ENCODE data around the gene LIM2. TPM values are rescaled to one million over a fixed set of nuclear protein-coding genes. Genes with fewer than 3 reads are reported as not detected.
"Not testable (repeated sequence)": the region's sequence is repeated elsewhere in the genome, so short reads cannot be mapped to it uniquely, and the experiment has no call there.

Gene LIM2
- under 1 TPM; 0.36 to 0.64 TPM for total RNA-seq

DNA sequence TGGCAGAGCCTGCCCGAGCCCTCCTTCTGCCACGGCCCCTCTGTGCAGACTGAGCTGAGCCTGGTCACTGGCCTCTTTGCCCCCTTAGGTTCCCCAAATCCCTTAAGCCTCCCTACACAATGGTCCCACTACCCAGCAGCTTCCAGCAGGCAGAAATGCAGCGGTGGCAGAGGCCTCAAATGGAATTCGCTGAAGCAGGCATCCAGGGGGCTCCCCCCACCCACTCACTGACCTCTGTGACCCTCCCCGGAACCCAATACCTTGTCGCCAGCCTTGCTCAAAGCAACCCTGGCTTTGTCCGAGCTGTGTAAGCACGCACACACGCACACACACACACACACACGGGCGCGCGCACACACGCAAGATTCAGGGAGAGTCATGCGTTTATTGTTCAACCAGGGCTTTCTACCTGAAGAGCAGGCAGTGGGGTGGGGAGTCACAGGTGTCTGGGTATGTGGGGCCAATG is at the start of gene LIM2:
Gene LIM2 (minus strand): TSS at position 51 of the 466 bp plus-strand sequence. CDS start 531 bp downstream, outside the sequence.
- H3K27ac Mint-ChIP-seq, result no peak within 1 kb of the TSS

DNA sequence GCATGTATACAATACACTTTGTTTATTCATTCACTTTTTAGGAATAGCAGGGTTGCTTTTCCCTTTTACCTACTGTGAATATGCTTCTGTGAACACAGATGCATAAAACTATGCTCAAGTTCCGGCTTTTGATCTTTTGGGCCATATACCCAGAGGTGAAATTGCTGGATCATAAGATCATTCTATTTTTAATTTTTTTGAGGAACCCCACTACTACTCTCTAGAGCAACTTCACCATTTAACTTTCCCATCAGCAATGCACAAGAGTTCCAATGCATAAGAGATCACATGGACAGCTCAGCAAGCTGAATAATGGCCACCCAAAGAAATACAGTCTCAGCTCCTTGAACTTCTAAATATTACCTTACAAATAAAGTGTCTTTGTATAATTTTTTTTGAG is 46.7 kb upstream of the LIM2 start:
- H3K9me3 Mint-ChIP-seq, result no peaks in the 10 kb centered on the region
- ChIA-PET POLR2A (no interaction called here), CTCF (interaction anchor here (0.6 to 1.4 kb wide), 2 partner anchors 13 to 36 kb away, joined by 3 to 6 read pairs; no protein-coding TSS in a partner anchor)
- peaks cover 5% of the 10 kb centered on the region for H3K27me3 Mint-ChIP-seq
- H3K4me3 Mint-ChIP-seq, result no peak overlapping the region
- H3K27ac Mint-ChIP-seq, result no peak overlapping the region
- H3K36me3 Mint-ChIP-seq, result no peaks in the 10 kb centered on the region
- intact Hi-C loops (cut with micrococcal nuclease), result no loop called here
- peaks cover 19% of the 10 kb centered on the region for H3K4me1 Mint-ChIP-seq (ENCODE audit: low read depth)
- DNase-seq, result no peak

More for the DNA sequence above, at the start of gene LIM2:
- no peaks in the 10 kb centered on the region for H3K36me3 Mint-ChIP-seq
- CTCF ChIA-PET, result interaction anchor here (0.6 kb wide), 1 partner anchor 34 kb away, joined by 3 read pairs; no protein-coding TSS in a partner anchor
- no peaks in the 10 kb centered on the region for H3K9me3 Mint-ChIP-seq
- POLR2A ChIA-PET, result no interaction called here
- peaks cover 2% of the 10 kb centered on the region for H3K27me3 Mint-ChIP-seq
- DNase-seq, result peak; percentile 35
- intact Hi-C loops (cut with micrococcal nuclease), result no loop called here
- no peak within 1 kb of the TSS for H3K4me3 Mint-ChIP-seq
- H3K4me1 Mint-ChIP-seq (ENCODE audit: low read depth), result peaks cover 9% of the 10 kb centered on the region

DNA sequence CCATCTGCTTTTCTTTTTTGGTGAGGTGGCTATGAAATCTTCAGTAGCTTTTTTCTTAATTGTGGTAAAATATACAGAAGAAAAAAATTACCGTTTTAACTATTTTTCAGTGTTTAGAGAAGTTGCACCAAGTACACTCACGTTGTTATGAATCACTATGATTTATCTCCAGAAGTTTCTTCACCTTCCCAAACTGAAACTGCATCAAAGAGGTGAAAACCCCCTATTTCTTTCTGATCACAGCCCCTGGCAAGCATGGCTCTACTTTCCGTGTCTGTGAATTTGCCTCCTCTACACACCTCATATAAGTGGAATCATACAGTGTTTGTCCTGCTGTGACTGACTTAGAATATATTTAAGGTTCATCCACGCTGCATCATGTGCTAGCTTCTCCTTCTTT is 45.3 kb upstream of the LIM2 start:
- no peak for DNase-seq
- Mint-ChIP-seq H3K27ac (no peak overlapping the region), H3K9me3 (no peaks in the 10 kb centered on the region), H3K4me1 (ENCODE audit: low read depth) (peaks cover 5% of the 10 kb centered on the region), H3K36me3 (no peaks in the 10 kb centered on the region), H3K27me3 (peaks cover 5% of the 10 kb centered on the region), H3K4me3 (no peak overlapping the region)
- POLR2A ChIA-PET, result no interaction called here
- CTCF ChIA-PET, result interaction anchor here (0.6 to 1.7 kb wide), 4 partner anchors 8 to 82 kb away, joined by 3 to 6 read pairs (median 4); no protein-coding TSS in a partner anchor
- intact Hi-C loops (cut with micrococcal nuclease), result no loop called here

DNA sequence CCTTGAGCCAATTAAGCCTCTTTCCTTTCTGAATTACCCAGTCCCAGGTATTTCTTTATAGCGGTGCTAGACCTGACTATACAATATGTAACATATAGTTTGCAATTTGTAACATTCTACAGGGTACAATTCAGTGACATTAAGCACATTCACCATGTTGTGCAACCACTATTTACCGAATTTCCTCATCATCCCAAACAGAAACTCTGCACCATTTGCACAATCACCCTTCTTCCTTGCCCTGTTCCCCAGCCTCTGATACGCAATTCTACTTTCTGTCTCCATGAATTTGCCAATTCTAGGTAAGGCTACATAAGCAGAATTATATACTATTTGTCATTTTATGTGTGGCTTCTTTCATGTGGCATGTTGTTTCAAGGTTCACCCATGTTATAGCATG is 43.4 kb upstream of the LIM2 start:
- peaks cover 9% of the 10 kb centered on the region for H3K4me1 Mint-ChIP-seq (ENCODE audit: low read depth)
- POLR2A ChIA-PET, result no interaction called here
- no peaks in the 10 kb centered on the region for H3K36me3 Mint-ChIP-seq
- CTCF ChIA-PET, result interaction anchor here (0.6 to 1.1 kb wide), 2 partner anchors 9 to 206 kb away, joined by 3 read pairs; no protein-coding TSS in a partner anchor
- no peak for DNase-seq
- no peaks in the 10 kb centered on the region for H3K27me3 Mint-ChIP-seq
- no peak overlapping the region for H3K27ac Mint-ChIP-seq
- no peaks in the 10 kb centered on the region for H3K9me3 Mint-ChIP-seq
- intact Hi-C loops (cut with micrococcal nuclease), result no loop called here
- no peak overlapping the region for H3K4me3 Mint-ChIP-seq

DNA sequence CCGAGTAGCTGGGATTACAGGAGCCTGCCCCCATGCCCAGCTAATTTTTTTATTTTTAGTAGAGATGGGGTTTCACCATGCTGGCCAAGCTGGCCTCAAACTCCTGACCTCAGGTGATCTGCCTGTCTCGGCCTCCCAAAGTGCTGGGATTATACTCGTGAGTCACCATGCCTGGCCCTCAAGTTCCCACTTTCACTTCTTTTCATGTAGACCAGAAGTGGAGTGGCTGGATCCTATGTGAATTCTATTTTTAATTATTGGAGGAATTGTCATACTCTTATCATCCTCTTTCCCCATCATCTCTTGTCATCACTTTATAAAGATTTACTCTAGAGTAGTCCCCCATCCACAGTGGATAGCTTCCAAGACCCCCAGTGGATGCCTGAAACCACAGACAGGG is 42.4 kb upstream of the LIM2 start:
- ChIA-PET CTCF (no interaction called here), POLR2A (no interaction called here)
- no peaks in the 10 kb centered on the region for H3K9me3 Mint-ChIP-seq
- peaks cover 5% of the 10 kb centered on the region for H3K27me3 Mint-ChIP-seq
- no peaks in the 10 kb centered on the region for H3K36me3 Mint-ChIP-seq
- intact Hi-C loops (cut with micrococcal nuclease), result no loop called here
- H3K27ac Mint-ChIP-seq, result no peak overlapping the region
- no peak overlapping the region for H3K4me3 Mint-ChIP-seq
- no peak for DNase-seq
- H3K4me1 Mint-ChIP-seq (ENCODE audit: low read depth), result peaks cover 9% of the 10 kb centered on the region

DNA sequence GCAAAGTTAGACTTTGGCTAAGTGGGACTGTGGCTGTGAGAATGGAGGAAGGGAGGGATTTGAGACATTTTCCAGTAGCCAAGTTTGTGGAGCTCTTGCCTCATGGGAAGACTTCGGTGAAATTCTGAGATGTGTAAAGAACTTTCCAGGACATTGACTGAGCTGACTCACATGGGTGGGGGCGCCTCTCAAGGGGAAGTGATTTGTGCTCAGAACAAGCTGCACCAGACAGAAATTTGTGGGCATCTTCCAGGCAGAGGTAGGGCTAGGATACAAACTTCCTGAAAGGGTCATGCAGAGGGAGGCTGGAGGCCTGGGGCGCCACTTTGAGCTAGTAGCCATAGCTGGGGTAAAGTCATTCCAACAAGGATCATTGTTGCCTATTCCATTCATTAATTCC is 39.4 kb upstream of the LIM2 start:
- intact Hi-C loops (cut with micrococcal nuclease), result no loop called here
- peaks cover 6% of the 10 kb centered on the region for H3K27me3 Mint-ChIP-seq
- H3K9me3 Mint-ChIP-seq, result no peaks in the 10 kb centered on the region
- H3K4me1 Mint-ChIP-seq (ENCODE audit: low read depth), result peaks cover 5% of the 10 kb centered on the region
- CTCF ChIA-PET, result interaction anchor here (0.9 to 1.6 kb wide), 3 partner anchors 14 to 45 kb away, joined by 3 to 4 read pairs (median 4); no protein-coding TSS in a partner anchor
- no peaks in the 10 kb centered on the region for H3K36me3 Mint-ChIP-seq
- H3K4me3 Mint-ChIP-seq, result no peak overlapping the region
- no peak for DNase-seq
- POLR2A ChIA-PET, result interaction anchor here (1.5 kb wide), 1 partner anchor 14 kb away, joined by 3 read pairs; no protein-coding TSS in a partner anchor
- no peak overlapping the region for H3K27ac Mint-ChIP-seq

DNA sequence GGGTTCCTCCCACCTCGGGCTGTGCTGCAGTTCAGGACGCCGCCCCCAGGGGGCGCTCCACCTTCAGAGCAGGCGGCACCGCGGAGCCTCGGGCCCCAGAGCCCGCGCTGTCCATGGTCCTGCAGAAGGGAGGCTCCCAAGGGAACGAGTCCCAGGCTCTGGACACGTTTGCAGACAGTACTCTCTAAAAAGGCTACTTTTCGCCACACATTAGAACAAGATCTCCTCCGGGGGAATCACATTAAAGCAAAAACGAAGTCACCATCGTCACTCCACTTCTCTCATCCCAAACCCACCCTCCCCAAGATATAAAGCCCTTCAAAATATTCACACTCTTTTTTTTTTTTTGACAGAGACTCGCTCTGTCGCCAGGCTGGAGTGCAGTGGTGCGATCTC is 34.3 kb upstream of the LIM2 start:
- Mint-ChIP-seq H3K36me3 (no peaks in the 10 kb centered on the region), H3K27ac (no peak overlapping the region)
- CTCF ChIA-PET, result interaction anchor here (0.5 to 8.3 kb wide), 39 partner anchors 9 to 248 kb away, joined by 3 to 74 read pairs (median 4); partner anchors contain the start of genes LIM2 and SIGLEC14

DNA sequence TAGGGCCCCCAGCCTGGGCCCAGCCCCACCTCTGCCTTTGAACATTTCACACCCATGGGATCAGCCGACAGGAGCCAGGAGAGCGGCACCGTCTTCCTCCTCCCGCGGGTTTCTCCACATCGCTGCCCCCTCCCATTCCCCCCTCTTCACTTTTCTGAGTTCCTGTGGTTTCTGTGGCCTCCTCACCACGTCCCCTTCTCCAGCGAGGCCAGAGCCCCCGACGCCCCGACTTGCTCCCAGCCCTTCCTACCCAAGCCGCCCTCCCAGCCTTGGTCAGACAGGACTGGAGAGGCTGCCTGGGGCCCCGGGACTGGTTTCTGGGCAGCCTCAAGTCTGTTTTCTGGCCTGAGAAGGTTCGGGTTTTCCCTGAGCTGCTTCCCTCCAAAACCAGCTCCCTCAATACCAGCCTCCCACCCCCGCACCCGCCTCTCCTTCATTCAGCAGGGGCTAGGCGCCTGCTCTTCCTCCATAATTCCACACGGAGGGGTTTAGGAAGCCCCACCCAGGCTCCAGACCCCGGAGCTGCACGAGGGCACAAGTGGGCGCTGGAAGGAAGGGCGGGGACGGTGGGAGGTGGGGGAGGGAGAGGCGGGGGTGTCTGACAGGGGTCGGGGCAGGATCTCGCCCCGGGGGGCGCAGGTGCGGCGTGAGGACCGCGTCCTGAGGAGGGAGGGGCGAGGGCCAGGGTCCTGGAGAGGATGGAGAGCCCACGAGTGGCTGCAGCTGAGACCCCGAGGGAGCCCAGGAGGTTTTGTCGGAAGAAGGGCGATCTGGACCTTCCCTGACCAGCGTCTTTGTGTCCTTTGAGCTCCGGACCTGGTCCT is 33.7 kb upstream of the LIM2 start:
- no peak overlapping the region for H3K4me3 Mint-ChIP-seq

More for the DNA sequence above, 34.3 kb upstream of the LIM2 start:
- DNase-seq, result peak; percentile 91
- intact Hi-C loops (cut with micrococcal nuclease), result loop anchor here (1.0 to 5.0 kb wide), 3 partner anchors 17 to 235 kb away; no protein-coding TSS in a partner anchor
- H3K9me3 Mint-ChIP-seq, result no peaks in the 10 kb centered on the region
- H3K4me3 Mint-ChIP-seq, result no peak overlapping the region
- H3K4me1 Mint-ChIP-seq (ENCODE audit: low read depth), result peaks cover 18% of the 10 kb centered on the region
- peaks cover 18% of the 10 kb centered on the region for H3K27me3 Mint-ChIP-seq
- POLR2A ChIA-PET, result no interaction called here

DNA sequence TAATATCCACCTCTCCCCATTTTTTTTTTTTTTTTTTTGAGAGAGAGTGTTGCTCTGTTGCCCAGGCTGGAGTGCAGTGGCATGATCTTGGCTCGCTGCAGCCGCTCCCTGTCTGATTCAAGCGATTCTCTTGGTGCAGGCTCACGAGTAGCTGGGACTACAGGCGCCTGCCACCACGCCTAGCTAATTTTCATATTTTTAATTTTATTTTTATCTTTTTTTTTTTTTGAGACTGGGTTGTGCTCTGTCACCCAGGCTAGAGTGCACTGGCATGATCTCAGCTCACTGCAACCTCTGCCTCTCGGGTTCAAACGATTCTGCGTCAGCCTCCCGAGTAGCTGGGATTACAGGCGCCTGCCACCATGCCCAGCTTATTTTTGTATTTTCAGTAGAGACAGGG is 32.7 kb upstream of the LIM2 start:
- intact Hi-C loops (cut with micrococcal nuclease), result loop anchor here (5.0 kb wide), 1 partner anchor 237 kb away; no protein-coding TSS in a partner anchor
- POLR2A ChIA-PET, result interaction anchor here (0.7 to 0.9 kb wide), 2 partner anchors 25 to 95 kb away, joined by 3 to 4 read pairs; no protein-coding TSS in a partner anchor
- not testable (repeated sequence) for H3K9me3 Mint-ChIP-seq

More for the DNA sequence above, 33.7 kb upstream of the LIM2 start:
- Mint-ChIP-seq H3K27ac (no peak overlapping the region), H3K27me3 (peaks cover 21% of the 10 kb centered on the region), H3K9me3 (no peaks in the 10 kb centered on the region), H3K4me1 (ENCODE audit: low read depth) (peaks cover 21% of the 10 kb centered on the region), H3K36me3 (no peaks in the 10 kb centered on the region)
- ChIA-PET CTCF (interaction anchor here (0.5 to 8.3 kb wide), 43 partner anchors 8 to 263 kb away, joined by 3 to 74 read pairs (median 4); partner anchors contain the start of genes LIM2 and SIGLEC14), POLR2A (interaction anchor here (0.7 to 0.9 kb wide), 2 partner anchors 26 to 94 kb away, joined by 3 to 4 read pairs; no protein-coding TSS in a partner anchor)
- intact Hi-C loops (cut with micrococcal nuclease), result loop anchor here (1.0 to 5.0 kb wide), 3 partner anchors 18 to 236 kb away; no protein-coding TSS in a partner anchor
- DNase-seq, result no peak

GRCh38 chr19:51418707-51419106 is 30.9 kb upstream of the LIM2 start:
- Mint-ChIP-seq H3K36me3 (no peaks in the 10 kb centered on the region), H3K27ac (no peak overlapping the region), H3K4me1 (ENCODE audit: low read depth) (peaks cover 21% of the 10 kb centered on the region), H3K27me3 (peaks cover 17% of the 10 kb centered on the region), H3K9me3 (no peaks in the 10 kb centered on the region), H3K4me3 (no peak overlapping the region)
- POLR2A ChIA-PET, result interaction anchor here (1.3 to 1.6 kb wide), 2 partner anchors 21 to 25 kb away, joined by 3 to 4 read pairs; no protein-coding TSS in a partner anchor
- DNase-seq, result no peak
- intact Hi-C loops (cut with micrococcal nuclease), result no loop called here
- CTCF ChIA-PET, result interaction anchor here (0.8 to 8.3 kb wide), 6 partner anchors 23 to 243 kb away, joined by 3 to 74 read pairs (median 6); no protein-coding TSS in a partner anchor

More for the DNA sequence above, 32.7 kb upstream of the LIM2 start:
- not testable (repeated sequence) for H3K36me3 Mint-ChIP-seq, DNase-seq, H3K27ac Mint-ChIP-seq, H3K4me3 Mint-ChIP-seq
- Mint-ChIP-seq H3K4me1 (ENCODE audit: low read depth) (peaks cover 21% of the 10 kb centered on the region), H3K27me3 (peaks cover 17% of the 10 kb centered on the region)
- CTCF ChIA-PET, result interaction anchor here (0.7 to 8.3 kb wide), 14 partner anchors 13 to 262 kb away, joined by 3 to 74 read pairs (median 9); no protein-coding TSS in a partner anchor

GRCh38 chr19:51417810-51418157 is 30.0 kb upstream of the LIM2 start:
- intact Hi-C loops (cut with micrococcal nuclease), result no loop called here
- POLR2A ChIA-PET, result interaction anchor here (1.3 to 1.6 kb wide), 3 partner anchors 22 to 24 kb away, joined by 3 to 8 read pairs (median 4); no protein-coding TSS in a partner anchor
- Mint-ChIP-seq H3K4me3 (no peak overlapping the region), H3K27me3 (peaks cover 15% of the 10 kb centered on the region), H3K27ac (peak overlapping the region; percentile 38), H3K9me3 (no peaks in the 10 kb centered on the region), H3K4me1 (ENCODE audit: low read depth) (peaks cover 21% of the 10 kb centered on the region), H3K36me3 (no peaks in the 10 kb centered on the region)
- DNase-seq, result no peak
- CTCF ChIA-PET, result interaction anchor here (1.0 to 8.3 kb wide), 8 partner anchors 17 to 243 kb away, joined by 3 to 74 read pairs (median 6); no protein-coding TSS in a partner anchor
